Limb (tissue), 2 donors: ENCODE results near the gene ISOC1.
A peak's percentile ranks its signal among the peaks of the same experiment; 100 is the strongest.

Source experiments
- DNase-seq, 2 donors: peaks; one replicate each; pipeline ENCODE4 v3.0.0-alpha.2; 2016; ENCODE audit errors: extremely low spot score in 2 of 2

The ISOC1 gene

GRCh38 chr5:129094924-129095899 lies 663 bp downstream of the ISOC1 start:
- peak in 1 of 2 donors; percentile 27 for DNase-seq

GRCh38 chr5:129096382-129096991 lies 1.9 kb downstream of the ISOC1 start:
- no peak for DNase-seq

- DNase-seq = no peak
These were observed 3.1 kb downstream of the ISOC1 start for GRCh38 chr5:129097498-129098296.

GRCh38 chr5:129098488-129099183 lies 4.1 kb downstream of the ISOC1 start:
- DNase-seq = no peak

- no peak for DNase-seq
These were observed 4.6 kb downstream of the ISOC1 start for GRCh38 chr5:129099184-129099569.

- no peak for DNase-seq
These were observed 7.2 kb downstream of the ISOC1 start for GRCh38 chr5:129101794-129102193.

- DNase-seq = no peak
These were observed 8.8 kb downstream of the ISOC1 start for GRCh38 chr5:129103397-129103796.

GRCh38 chr5:129104915-129105455 lies 10.4 kb downstream of the ISOC1 start:
- no peak for DNase-seq

GRCh38 chr5:129107637-129108036 lies 13.1 kb downstream of the ISOC1 start:
- no peak for DNase-seq

GRCh38 chr5:129110742-129111141 lies 16.2 kb downstream of the ISOC1 start:
- DNase-seq = no peak

GRCh38 chr5:129111351-129111750 lies 16.8 kb downstream of the ISOC1 start:
- no peak for DNase-seq

- no peak for DNase-seq
These were observed 17.7 kb downstream of the ISOC1 start for GRCh38 chr5:129112295-129112694.

- DNase-seq = no peak
These were observed 19.3 kb downstream of the ISOC1 start for GRCh38 chr5:129113867-129114266.

- DNase-seq = no peak
These were observed 20.1 kb downstream of the ISOC1 start for GRCh38 chr5:129114539-129115193.

GRCh38 chr5:129115680-129116079 lies 21.1 kb downstream of the ISOC1 start:
- DNase-seq = no peak

- no peak for DNase-seq
These were observed 22.2 kb downstream of the ISOC1 start for GRCh38 chr5:129116797-129117196.

GRCh38 chr5:129118405-129118804 lies 23.9 kb downstream of the ISOC1 start:
- DNase-seq = no peak

- no peak for DNase-seq
These were observed 24.3 kb downstream of the ISOC1 start for GRCh38 chr5:129118826-129119225.

GRCh38 chr5:129120158-129120581 lies 25.6 kb downstream of the ISOC1 start:
- no peak for DNase-seq

- no peak for DNase-seq
These were observed 28.0 kb downstream of the ISOC1 start for GRCh38 chr5:129122560-129122959.
